HepG2 (cell line): ENCODE results near the gene DAB2IP. TPM values are rescaled to one million over a fixed set of nuclear protein-coding genes. Genes with fewer than 3 reads are reported as not detected.

Experiments used
- ARNT ChIP-seq: fragments of 450-650 bp; IDR thresholded peaks from 2 replicates; pipeline ENCODE4 v1.6.1; 2017
- CAMTA2 ChIP-seq: sonication (generic); formaldehyde crosslinking; IDR thresholded peaks from 2 replicates; pipeline ENCODE4 v1.4.0; 2020; ENCODE audit warnings: mild to moderate bottlenecking, missing genetic modification reagents, borderline replicate concordance
- E2F5 ChIP-seq: sonication (generic); formaldehyde crosslinking; conservative IDR thresholded peaks from 2 replicates; pipeline ENCODE4 v1.4.0; 2020; ENCODE audit warnings: missing genetic modification reagents
- ETV6 ChIP-seq: sonication (generic); formaldehyde crosslinking; conservative IDR thresholded peaks from 2 replicates; pipeline ENCODE4 v1.4.0; 2020; ENCODE audit warnings: missing genetic modification reagents
- FOXO4 ChIP-seq: sonication (generic); formaldehyde crosslinking; conservative IDR thresholded peaks from 2 replicates; pipeline ENCODE4 v1.8.1; 2023; ENCODE audit warnings: missing genetic modification reagents
- GLI4 ChIP-seq: sonication (generic); formaldehyde crosslinking; IDR thresholded peaks from 2 replicates; pipeline ENCODE4 v1.5.1; 2020; ENCODE audit warnings: missing genetic modification reagents, mild to moderate bottlenecking, moderate library complexity, borderline replicate concordance
- NPAS2 ChIP-seq: sonication (generic); formaldehyde crosslinking; IDR thresholded peaks from 2 replicates; pipeline ENCODE4 v1.8.0; 2022; ENCODE audit warnings: mild to moderate bottlenecking, missing genetic modification reagents, borderline replicate concordance
- PBX2 ChIP-seq: IDR thresholded peaks from 2 replicates; pipeline ENCODE4 v1.6.1; 2016; ENCODE audit warnings: control low read depth
- RFXAP ChIP-seq: sonication (generic); formaldehyde crosslinking; IDR thresholded peaks from 2 replicates; pipeline ENCODE4 v1.4.0; 2020; ENCODE audit warnings: missing genetic modification reagents, borderline replicate concordance
- SIX4 ChIP-seq: sonication (generic); formaldehyde crosslinking; IDR thresholded peaks from 2 replicates; pipeline ENCODE4 v1.4.0; 2020; ENCODE audit warnings: missing genetic modification reagents
- SOX6 ChIP-seq, 2 experiments: fragments of 450-650 bp in 1 of 2; sonication (generic) in 1 of 2; formaldehyde crosslinking in 1 of 2; IDR thresholded peaks; 2 replicates each; pipeline versions ENCODE4 v1.4.0 to v1.6.1; 2017 to 2020; ENCODE audit warnings: antibody characterized with exemption in 1 of 2, mild to moderate bottlenecking in 1 of 2, missing genetic modification reagents in 1 of 2
- TAF1 ChIP-seq: sonication (generic); formaldehyde crosslinking; IDR thresholded peaks from 2 replicates; pipeline ENCODE4 v1.4.0; 2020; ENCODE audit warnings: missing genetic modification reagents
- TOPORS ChIP-seq: sonication (generic); formaldehyde crosslinking; IDR thresholded peaks from 2 replicates; pipeline ENCODE4 v1.8.0; 2023; ENCODE audit warnings: mild to moderate bottlenecking, missing genetic modification reagents
- ZBTB33 ChIP-seq: sonication (generic); formaldehyde crosslinking; IDR thresholded peaks from 2 replicates; pipeline ENCODE4 v1.4.0; 2020; ENCODE audit warnings: missing genetic modification reagents
- ZFP37 ChIP-seq: sonication (generic); formaldehyde crosslinking; IDR thresholded peaks from 2 replicates; pipeline ENCODE4 v1.4.0; 2020; ENCODE audit warnings: missing genetic modification reagents, borderline replicate concordance
- ZIK1 ChIP-seq: sonication (generic); formaldehyde crosslinking; IDR thresholded peaks from 2 replicates; pipeline ENCODE4 v1.5.0; 2020; ENCODE audit warnings: mild to moderate bottlenecking, low read depth, missing genetic modification reagents, borderline replicate concordance
- ZNF326 ChIP-seq: sonication (generic); formaldehyde crosslinking; IDR thresholded peaks from 2 replicates; pipeline ENCODE4 v1.4.0; 2020; ENCODE audit warnings: missing genetic modification reagents, borderline replicate concordance
- ZNF558 ChIP-seq: sonication (generic); formaldehyde crosslinking; IDR thresholded peaks from 2 replicates; pipeline ENCODE4 v1.9.0; 2022; ENCODE audit warnings: mild to moderate bottlenecking, missing genetic modification reagents, borderline replicate concordance
- ZNF615 ChIP-seq: sonication (generic); formaldehyde crosslinking; IDR thresholded peaks from 2 replicates; pipeline ENCODE4 v1.5.0; 2020; ENCODE audit warnings: mild to moderate bottlenecking, missing genetic modification reagents, borderline replicate concordance
- ZNF777 ChIP-seq: sonication (generic); formaldehyde crosslinking; IDR thresholded peaks from 2 replicates; pipeline ENCODE4 v1.4.0; 2020; ENCODE audit warnings: missing genetic modification reagents
- polyA plus RNA-seq, 8 experiments: library from polyadenylated mRNA; depleted of rRNA in 3 of 8; stranded (reverse) in 7 of 8; unstranded in 1 of 8; fragments of >200 nt; fragmentation: Illumina TruSeq in 4 of 8; extraction: Trizol in 4 of 8; gene quantifications; 2 replicates each; pipeline versions ENCODE4 v1.2.1 to v1.2.3, GENCODE V29; 2011 to 2016; ENCODE audit warnings: low read depth in 4 of 8, missing spikeins in 1 of 8, mixed read lengths in 1 of 8; ENCODE audit not compliant: insufficient read depth in 1 of 8
- total RNA-seq, 5 experiments: library from RNA; depleted of rRNA; stranded (reverse); fragments of >200 nt; fragmentation: Illumina TruSeq; extraction: Trizol; gene quantifications; 2 replicates each; pipeline ENCODE4 v1.2.3, GENCODE V29; 2016; ENCODE audit warnings: low read depth in 1 of 5
- TF ChIP-seq, protein P1 (sequence below): sonication (generic); formaldehyde crosslinking; IDR thresholded peaks from 2 replicates; pipeline ENCODE4 v1.5.0; 2020; ENCODE audit warnings: missing genetic modification reagents
- TF ChIP-seq, protein P2 (sequence below): sonication (generic); formaldehyde crosslinking; IDR thresholded peaks from 2 replicates; pipeline ENCODE4 v1.4.0; 2020; ENCODE audit warnings: missing genetic modification reagents

The DAB2IP gene
- total and polyA plus RNA-seq, 2 of the 13 experiments (the other 11 are each of a cell fraction or from before 2014, with no cell fraction given) = 25.3 to 37.9 TPM

GRCh38 chr9:121743441-121744001, 92.1 kb downstream of the DAB2IP start (continued):
- TF ChIP-seq PBX2 (CRISPR knock-in tag) (peak; percentile 57; the same call in 1 of the 2 replicates), TOPORS (CRISPR knock-in tag) (no peak), NPAS2 (CRISPR knock-in tag) (no peak), SOX6 (IDR thresholded peaks at IDR 0.05) (no peak), SOX6 (CRISPR knock-in tag; IDR thresholded peaks at IDR 0.05) (0 out of 2 replicates have a peak, but pooled peaks have one; percentile 29), FOXO4 (CRISPR knock-in tag) (no peak), ZBTB33 (CRISPR knock-in tag) (no peak), ZFP37 (CRISPR knock-in tag) (no peak), ZIK1 (CRISPR knock-in tag) (no peak), CAMTA2 (CRISPR knock-in tag) (no peak), TAF1 (CRISPR knock-in tag) (peak; percentile 35; the same call in 1 of the 2 replicates), ETV6 (CRISPR knock-in tag) (no peak), GLI4 (CRISPR knock-in tag) (no peak), E2F5 (no peak), RFXAP (CRISPR knock-in tag) (no peak), ZNF326 (CRISPR knock-in tag) (no peak), SIX4 (no peak), ZNF615 (CRISPR knock-in tag) (no peak), ARNT (no peak), ZNF558 (CRISPR knock-in tag) (no peak), ZNF777 (CRISPR knock-in tag) (no peak)
- TF ChIP-seq, protein P1, sequence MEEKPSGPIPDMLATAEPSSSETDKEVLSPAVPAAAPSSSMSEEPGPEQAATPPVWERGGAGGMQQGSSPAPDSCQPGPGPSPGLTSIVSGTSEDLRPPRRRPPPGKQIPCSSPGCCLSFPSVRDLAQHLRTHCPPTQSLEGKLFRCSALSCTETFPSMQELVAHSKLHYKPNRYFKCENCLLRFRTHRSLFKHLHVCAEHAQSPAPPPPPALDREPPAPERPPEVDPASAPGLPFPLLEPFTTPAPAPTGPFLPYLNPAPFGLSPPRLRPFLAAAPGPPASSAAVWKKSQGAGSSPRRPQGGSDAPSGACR (CRISPR knock-in tag) = 0 out of 2 replicates have a peak, but pooled peaks have one; percentile 20
- TF ChIP-seq, protein P2, sequence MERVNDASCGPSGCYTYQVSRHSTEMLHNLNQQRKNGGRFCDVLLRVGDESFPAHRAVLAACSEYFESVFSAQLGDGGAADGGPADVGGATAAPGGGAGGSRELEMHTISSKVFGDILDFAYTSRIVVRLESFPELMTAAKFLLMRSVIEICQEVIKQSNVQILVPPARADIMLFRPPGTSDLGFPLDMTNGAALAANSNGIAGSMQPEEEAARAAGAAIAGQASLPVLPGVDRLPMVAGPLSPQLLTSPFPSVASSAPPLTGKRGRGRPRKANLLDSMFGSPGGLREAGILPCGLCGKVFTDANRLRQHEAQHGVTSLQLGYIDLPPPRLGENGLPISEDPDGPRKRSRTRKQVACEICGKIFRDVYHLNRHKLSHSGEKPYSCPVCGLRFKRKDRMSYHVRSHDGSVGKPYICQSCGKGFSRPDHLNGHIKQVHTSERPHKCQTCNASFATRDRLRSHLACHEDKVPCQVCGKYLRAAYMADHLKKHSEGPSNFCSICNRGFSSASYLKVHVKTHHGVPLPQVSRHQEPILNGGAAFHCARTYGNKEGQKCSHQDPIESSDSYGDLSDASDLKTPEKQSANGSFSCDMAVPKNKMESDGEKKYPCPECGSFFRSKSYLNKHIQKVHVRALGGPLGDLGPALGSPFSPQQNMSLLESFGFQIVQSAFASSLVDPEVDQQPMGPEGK = peak; percentile 30; the same call in 1 of the 2 replicates
